HUES6 (cell line): Measurements from ENCODE around the gene RMC1.

Experiments used
- H3K27ac ChIP-seq: 2 replicates; pipeline ENCODE4 v1.7.0; 2013; ENCODE audit warnings: low read depth, mild to moderate bottlenecking, low read length, inconsistent platforms
- H3K27me3 ChIP-seq: 2 replicates; pipeline ENCODE4 v1.6.1; 2013; ENCODE audit warnings: low read length; ENCODE audit not compliant: control insufficient read depth, insufficient read depth
- H3K36me3 ChIP-seq: 2 replicates; pipeline ENCODE4 v1.6.1; 2013; ENCODE audit warnings: low read length; ENCODE audit not compliant: control insufficient read depth, insufficient read depth
- H3K4me1 ChIP-seq: 2 replicates; pipeline ENCODE4 v1.6.1; 2013; ENCODE audit warnings: low read length; ENCODE audit not compliant: control insufficient read depth, insufficient read depth
- H3K4me3 ChIP-seq: 2 replicates; pipeline ENCODE4 v1.5.1; 2013; ENCODE audit warnings: low read depth, low read length
- H3K9ac ChIP-seq: one replicate; pipeline ENCODE4 v1.6.1; 2013; ENCODE audit warnings: mild to moderate bottlenecking, low read length
- H3K9me3 ChIP-seq: 2 replicates; pipeline ENCODE4 v1.6.1; 2013; ENCODE audit warnings: low read depth, low read length; ENCODE audit not compliant: control insufficient read depth, insufficient read depth

The RMC1 gene

DNA sequence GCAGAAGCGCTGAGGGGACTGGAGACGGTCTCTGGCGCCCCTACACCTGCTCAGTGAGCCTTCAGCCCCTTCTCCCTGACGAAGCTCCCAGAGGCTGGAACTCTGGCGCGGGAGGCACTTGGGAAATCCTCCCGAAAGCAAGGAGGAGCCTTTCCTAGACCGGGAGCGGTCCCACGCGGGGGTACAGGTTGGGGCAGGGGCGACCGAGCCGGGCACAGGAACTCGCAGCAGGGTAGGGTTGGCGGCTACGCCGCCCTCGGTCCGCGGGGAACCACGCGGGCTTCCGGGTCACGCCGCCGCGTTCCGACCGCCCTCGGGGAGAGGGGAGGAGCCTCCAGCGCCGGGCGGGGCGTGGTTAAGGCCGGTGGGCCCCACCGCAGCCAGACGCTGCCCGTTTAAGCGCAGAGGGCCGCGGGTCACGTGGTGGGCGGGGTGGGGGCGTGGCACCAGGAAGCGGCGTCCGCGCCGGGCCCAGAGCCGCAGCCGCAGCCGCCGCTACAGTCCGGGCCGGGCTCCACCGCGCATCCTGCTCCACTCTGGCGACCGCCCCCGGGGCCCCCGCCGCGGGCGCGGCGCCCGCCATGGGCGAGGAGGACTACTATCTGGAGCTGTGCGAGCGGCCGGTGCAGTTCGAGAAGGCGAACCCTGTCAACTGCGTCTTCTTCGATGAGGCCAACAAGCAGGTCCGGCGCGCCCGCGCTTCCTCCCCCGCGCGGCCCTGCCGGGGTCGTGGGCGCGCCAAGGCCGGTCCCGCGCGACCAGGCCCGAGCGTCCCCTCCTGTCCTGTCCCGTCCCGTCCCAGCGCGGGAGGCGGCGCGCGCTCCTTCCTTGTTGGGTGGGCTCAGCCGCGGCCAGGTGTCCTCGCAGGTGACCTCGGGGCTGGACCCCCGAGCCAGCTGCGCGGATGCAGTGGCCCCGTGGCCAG is at the start of gene RMC1:
TSS of gene RMC1 (plus strand) at position 474 of the 925 bp plus-strand sequence. CDS start at position 582, 108 bp downstream.
- H3K36me3 ChIP-seq, result peaks cover 10% of the 10 kb centered on the region
- H3K4me1 ChIP-seq, result peaks cover 19% of the 10 kb centered on the region; the same call in 1 of the 2 replicates
- H3K9me3 ChIP-seq, result no peaks in the 10 kb centered on the region
- H3K4me3 ChIP-seq, result peak within 1 kb of the TSS; percentile 94
- peaks cover 26% of the 10 kb centered on the region for H3K27me3 ChIP-seq
- H3K27ac ChIP-seq, result peak within 1 kb of the TSS; percentile 87
- H3K9ac ChIP-seq, result peak within 1 kb of the TSS; percentile 78

DNA sequence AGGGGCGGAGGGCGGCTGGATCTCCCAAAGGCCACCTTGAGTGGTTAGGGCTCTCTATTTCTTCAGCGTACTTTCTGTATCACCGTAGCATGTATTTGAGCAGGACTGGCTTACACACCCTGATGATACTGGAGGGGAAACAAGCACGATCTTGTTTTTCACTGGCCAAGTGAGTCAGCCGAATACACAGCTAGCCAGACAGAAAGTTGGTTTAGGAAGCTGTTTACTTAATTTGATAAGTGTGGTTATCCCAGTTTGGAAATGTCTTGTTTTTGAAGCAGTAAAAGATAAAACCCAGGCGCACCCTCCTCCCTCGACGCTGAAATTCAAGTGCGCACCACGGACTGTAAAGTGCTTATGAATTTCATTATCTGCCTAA is 49.6 kb upstream of the RMC1 start:
- no peaks in the 10 kb centered on the region for H3K9me3 ChIP-seq
- no peak overlapping the region; the same call in 1 of the 2 replicates for H3K27ac ChIP-seq
- H3K4me3 ChIP-seq, result peak overlapping the region; percentile 98
- H3K36me3 ChIP-seq, result peaks cover 2% of the 10 kb centered on the region; the same call in 1 of the 2 replicates
- no peaks in the 10 kb centered on the region for H3K27me3 ChIP-seq
- peaks cover 11% of the 10 kb centered on the region for H3K4me1 ChIP-seq
- H3K9ac ChIP-seq, result peak overlapping the region; percentile 88

DNA sequence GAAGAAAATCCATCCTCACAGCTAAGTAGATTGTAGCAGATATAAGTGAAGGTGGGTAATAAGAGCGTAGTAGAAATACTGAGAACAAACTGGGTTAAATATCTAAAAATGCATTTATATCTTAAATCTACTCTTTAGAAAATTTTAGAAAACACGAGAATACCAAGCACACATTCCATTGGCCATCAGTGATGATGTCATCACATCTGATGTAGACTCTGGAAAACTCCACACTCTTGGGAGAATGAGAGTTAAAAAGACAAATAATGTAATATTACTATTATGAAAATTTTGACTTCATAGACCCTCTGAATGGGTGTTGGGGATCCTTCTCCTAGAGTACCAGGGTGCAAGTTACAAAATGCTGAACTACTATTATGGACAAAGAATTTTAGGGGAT is 46.5 kb upstream of the RMC1 start:
- no peak overlapping the region for H3K9ac ChIP-seq
- peaks cover 11% of the 10 kb centered on the region for H3K4me1 ChIP-seq
- H3K36me3 ChIP-seq, result peaks cover 2% of the 10 kb centered on the region
- no peaks in the 10 kb centered on the region for H3K27me3 ChIP-seq
- no peaks in the 10 kb centered on the region for H3K9me3 ChIP-seq
- no peak overlapping the region for H3K4me3 ChIP-seq
- no peak overlapping the region for H3K27ac ChIP-seq

DNA sequence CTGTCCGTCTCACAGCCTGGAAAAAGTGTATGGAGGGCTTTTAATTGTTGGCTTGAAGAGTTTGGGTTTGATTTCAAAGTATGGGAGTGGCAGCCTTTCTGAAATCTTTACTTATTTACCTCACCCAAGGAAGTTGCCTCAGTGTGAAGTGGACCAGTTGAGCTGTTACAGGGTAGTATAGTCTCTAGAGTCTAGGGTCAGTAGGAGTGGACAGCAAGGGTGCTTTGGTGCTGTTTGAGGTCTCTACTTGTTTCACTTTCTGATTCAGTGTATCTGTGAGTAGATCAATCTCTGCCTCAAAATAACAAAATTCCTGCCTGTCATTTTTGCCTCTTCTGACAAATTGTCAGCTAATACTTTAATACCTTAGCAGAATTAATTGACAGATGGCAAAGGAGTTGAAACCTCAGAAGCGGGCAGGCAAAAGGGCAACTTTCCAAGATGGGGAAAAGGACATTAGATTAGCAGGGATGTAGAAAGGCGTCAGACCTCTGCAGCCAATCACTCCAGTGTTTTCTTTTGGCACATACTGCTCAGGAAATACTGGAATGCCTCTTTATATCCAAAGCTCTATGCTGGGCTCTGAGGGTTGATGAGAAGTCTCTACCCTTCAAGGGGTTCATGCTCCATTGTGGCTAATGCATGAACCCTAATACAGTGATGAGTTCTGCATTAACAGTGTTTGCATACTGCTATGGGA is 44.3 kb upstream of the RMC1 start:
- Histone ChIP-seq H3K27ac (no peak overlapping the region), H3K9me3 (no peaks in the 10 kb centered on the region), H3K4me3 (no peak overlapping the region), H3K4me1 (peaks cover 5% of the 10 kb centered on the region; the same call in 1 of the 2 replicates), H3K9ac (no peak overlapping the region), H3K36me3 (peaks cover 17% of the 10 kb centered on the region), H3K27me3 (no peaks in the 10 kb centered on the region)

DNA sequence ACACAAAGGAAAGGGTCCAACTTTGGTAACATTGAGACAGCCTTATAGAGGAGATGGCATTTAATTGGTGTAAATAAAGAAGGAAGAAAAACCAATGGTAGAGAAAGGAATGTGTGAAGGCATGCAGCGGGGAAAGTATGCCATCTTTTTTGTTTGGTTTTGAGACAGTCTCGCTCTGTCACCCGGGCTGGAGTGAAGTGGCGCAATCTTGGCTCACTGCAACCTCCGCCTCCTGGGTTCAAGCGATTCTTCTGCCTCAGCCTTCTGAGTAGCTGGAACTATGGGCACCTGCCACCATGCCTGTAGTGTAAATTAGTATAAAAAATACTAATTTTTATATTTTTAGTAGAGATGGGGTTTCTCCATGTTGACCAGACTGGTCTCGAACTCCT is 43.8 kb upstream of the RMC1 start:
- no peak overlapping the region for H3K9ac ChIP-seq
- no peak overlapping the region for H3K27ac ChIP-seq
- no peaks in the 10 kb centered on the region; the same call in 1 of the 2 replicates for H3K4me1 ChIP-seq
- H3K36me3 ChIP-seq, result peaks cover 22% of the 10 kb centered on the region
- H3K4me3 ChIP-seq, result no peak overlapping the region
- no peaks in the 10 kb centered on the region for H3K9me3 ChIP-seq
- H3K27me3 ChIP-seq, result no peaks in the 10 kb centered on the region

DNA sequence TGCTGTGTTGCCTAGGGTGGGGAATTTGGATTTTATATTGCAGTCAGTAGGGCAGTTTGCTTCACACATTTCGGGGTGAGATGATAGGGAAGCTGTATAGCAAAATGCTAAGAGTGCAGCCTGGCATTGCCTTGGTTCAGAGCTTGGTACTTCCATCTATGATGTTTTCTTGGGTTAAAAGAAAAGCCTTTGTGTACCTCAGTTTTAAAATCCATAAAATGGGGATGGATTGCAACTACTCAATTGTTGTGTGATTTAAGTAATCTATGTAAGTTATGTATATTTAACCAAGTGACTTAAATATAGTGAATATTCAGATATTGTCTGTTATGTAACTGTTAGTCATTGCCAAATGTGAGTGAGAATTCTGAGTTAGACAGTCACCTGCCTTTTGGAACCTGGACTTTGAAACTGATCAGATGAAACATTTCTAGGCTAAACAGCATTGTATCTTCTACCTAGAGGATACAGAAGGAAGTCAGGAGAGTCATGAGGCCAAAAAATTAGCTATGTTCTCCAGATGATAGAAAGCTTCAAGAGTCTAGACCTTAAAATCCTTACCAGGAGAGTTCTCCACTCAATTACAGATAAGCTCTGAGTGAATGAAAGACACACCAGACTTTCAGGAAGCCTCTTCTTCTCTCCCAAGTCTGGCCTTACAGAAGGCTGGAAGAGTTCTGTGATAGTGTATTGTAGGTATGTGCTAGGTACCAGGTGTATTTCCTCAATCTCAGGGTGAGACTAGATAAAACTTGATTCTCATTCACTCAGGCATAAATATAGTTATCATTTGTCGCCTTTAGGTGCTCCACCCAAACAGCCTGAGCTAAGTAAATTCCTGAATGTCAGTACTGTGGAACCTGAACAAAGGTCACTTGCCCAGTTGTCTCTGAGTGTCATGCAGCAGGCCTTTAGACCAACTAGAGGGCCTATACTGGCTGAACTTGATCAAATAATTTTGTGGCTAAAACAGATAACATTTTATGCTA is 42.7 kb upstream of the RMC1 start:
- Histone ChIP-seq H3K4me3 (no peak overlapping the region), H3K36me3 (peaks cover 31% of the 10 kb centered on the region), H3K27ac (no peak overlapping the region), H3K9me3 (no peaks in the 10 kb centered on the region), H3K27me3 (no peaks in the 10 kb centered on the region), H3K9ac (no peak overlapping the region), H3K4me1 (no peaks in the 10 kb centered on the region; the same call in 1 of the 2 replicates)

DNA sequence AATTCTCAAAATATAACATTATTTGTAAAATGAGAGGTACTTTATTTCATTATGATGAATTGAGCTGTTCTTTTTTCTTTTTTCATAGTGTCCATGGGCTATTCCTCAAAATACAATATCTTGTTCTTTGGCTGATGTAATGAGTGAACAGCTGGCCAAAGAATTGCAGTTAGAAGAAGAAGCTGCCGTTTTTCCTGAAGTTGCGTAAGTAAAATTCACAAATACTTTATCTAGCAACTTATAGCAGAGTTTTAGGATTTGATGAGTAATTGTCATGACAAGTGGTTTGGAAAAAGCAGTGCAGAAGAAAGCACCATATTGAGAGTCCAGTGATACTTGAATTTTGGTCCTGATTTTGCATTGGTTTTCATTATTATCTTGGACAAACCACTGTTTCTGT is 40.4 kb upstream of the RMC1 start:
- Histone ChIP-seq H3K9ac (no peak overlapping the region), H3K4me1 (no peaks in the 10 kb centered on the region; the same call in 1 of the 2 replicates), H3K36me3 (peaks cover 51% of the 10 kb centered on the region), H3K4me3 (no peak overlapping the region), H3K27me3 (no peaks in the 10 kb centered on the region), H3K9me3 (no peaks in the 10 kb centered on the region), H3K27ac (no peak overlapping the region)

DNA sequence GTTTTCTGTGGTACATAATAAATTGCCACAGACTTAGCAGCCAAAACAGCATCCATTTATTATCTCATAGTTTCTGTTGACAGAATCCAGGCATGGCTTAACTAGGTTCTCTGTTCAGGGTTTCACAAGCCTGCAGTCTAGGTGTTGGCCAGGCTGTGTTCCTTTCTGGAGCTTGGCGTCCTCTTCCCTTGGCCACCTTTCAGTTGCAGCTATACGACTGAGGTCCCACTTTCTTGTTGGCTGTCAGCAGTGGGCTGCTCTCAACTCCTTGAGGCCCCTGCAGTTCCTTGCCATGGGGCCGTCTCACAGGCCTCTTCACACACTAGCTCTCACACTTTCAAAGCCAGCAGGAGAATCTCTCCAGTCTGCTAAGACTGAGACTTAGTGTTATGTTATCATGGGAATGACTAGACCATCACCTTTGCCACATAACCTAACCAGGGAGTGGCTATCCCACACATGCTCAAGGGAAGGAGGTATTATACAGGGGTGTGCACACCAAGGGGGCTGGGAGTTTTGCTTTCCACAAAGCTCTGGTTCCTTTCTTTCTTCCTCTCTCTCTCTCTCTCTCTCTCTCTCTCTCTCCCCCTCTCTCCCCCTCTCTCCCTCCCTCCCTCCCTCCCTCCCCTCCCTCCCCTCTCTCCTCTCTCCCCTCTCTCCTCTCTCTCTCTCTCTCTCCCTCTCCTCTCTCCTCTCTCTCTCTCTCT is 34.4 kb upstream of the RMC1 start:
- H3K36me3 ChIP-seq, result peaks cover 85% of the 10 kb centered on the region
- H3K9me3 ChIP-seq, result no peaks in the 10 kb centered on the region
- no peak overlapping the region for H3K27ac ChIP-seq
- no peaks in the 10 kb centered on the region for H3K27me3 ChIP-seq
- H3K9ac ChIP-seq, result no peak overlapping the region
- no peak overlapping the region for H3K4me3 ChIP-seq
- H3K4me1 ChIP-seq, result no peaks in the 10 kb centered on the region

DNA sequence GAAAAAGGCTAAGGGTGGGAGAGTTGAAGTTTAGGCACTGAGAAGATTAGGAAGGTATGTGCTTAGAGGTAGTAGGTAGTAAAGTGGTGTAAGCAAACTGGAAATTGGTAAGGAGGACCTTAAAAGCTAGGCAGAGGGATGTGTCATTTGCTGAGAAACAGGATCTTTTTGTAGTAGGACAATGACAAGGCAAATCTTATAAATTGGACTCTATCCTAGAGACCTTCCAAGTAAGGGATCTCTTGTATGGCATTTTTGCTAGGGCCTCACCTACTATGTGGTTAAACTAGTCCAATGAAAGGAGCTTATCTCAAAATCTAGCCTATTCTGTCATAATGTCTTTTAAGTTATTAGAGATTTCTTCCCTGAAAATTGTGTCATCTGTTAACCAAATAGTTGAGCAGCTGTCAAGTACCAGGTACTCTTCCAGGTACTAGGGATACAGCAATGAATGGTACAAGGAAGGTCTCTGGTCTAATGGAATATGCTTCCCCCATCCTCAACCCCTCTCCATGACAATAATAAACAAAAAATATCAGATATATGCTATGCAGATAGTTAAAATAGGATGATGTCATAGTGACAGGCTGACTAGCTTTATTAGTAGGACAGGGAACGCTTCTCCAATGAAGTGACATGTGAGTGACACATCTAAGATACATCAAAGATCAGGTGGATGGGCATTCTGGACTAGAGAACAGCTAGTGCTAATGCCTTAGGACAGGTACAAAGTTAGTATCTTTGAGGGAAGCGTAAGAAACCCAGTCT is 32.5 kb upstream of the RMC1 start:
- Histone ChIP-seq H3K4me1 (no peaks in the 10 kb centered on the region), H3K27me3 (no peaks in the 10 kb centered on the region), H3K9ac (no peak overlapping the region), H3K9me3 (no peaks in the 10 kb centered on the region), H3K36me3 (peaks cover 85% of the 10 kb centered on the region), H3K4me3 (no peak overlapping the region), H3K27ac (no peak overlapping the region)
